Measurements from ENCODE around the gene ZKSCAN4. TPM values are rescaled to one million over a fixed set of nuclear protein-coding genes. Genes with fewer than 3 reads are reported as not detected.

Gene ZKSCAN4
- 1 to 10 TPM; 3.5 to 3.6 TPM for total RNA-seq

- ATAC-seq: peak; percentile 81
- POLR2A ChIA-PET: interaction anchor here (0.6 to 1.6 kb wide), 5 partner anchors 12 to 1662 kb away, joined by 3 to 8 read pairs (median 4); partner anchors contain the start of gene ZSCAN26
- Mint-ChIP-seq H3K27ac (peak within 1 kb of the TSS; percentile 87), H3K36me3 (ENCODE audit: low read depth) (peaks cover 4% of the 10 kb centered on the region), H3K4me1 (ENCODE audit: low read depth) (peaks cover 28% of the 10 kb centered on the region), H3K27me3 (no peaks in the 10 kb centered on the region), H3K4me3 (peak within 1 kb of the TSS; percentile 99), H3K9me3 (no peaks in the 10 kb centered on the region)
- CTCF ChIA-PET: interaction anchor here (0.8 to 2.8 kb wide), 6 partner anchors 14 to 126 kb away, joined by 3 to 11 read pairs (median 6); partner anchors contain the start of gene ZKSCAN8
- no peak for TF ChIP-seq CTCF (IDR thresholded peaks at IDR 0.05)
- intact Hi-C loops (cut with micrococcal nuclease): loop anchor here (10.0 kb wide), 1 partner anchor 117 kb away; no protein-coding TSS in a partner anchor
- peak; percentile 88 for DNase-seq
Measured at GRCh38 chr6:28252009-28252975, at the start of gene ZKSCAN4. ZKSCAN4 (minus strand) TSS chr6:28252269; CDS start chr6:28251980, 289 bp downstream.

- ChIA-PET CTCF (no interaction called here), POLR2A (no interaction called here)
- Mint-ChIP-seq H3K4me3 (no peak overlapping the region), H3K4me1 (ENCODE audit: low read depth) (no peaks in the 10 kb centered on the region), H3K36me3 (ENCODE audit: low read depth) (peaks cover 14% of the 10 kb centered on the region), H3K27me3 (no peaks in the 10 kb centered on the region), H3K27ac (no peak overlapping the region), H3K9me3 (no peaks in the 10 kb centered on the region)
- intact Hi-C loops (cut with micrococcal nuclease): no loop called here
- ATAC-seq (no peak), DNase-seq (no peak)
- no peak for TF ChIP-seq CTCF (IDR thresholded peaks at IDR 0.05)
Measured at GRCh38 chr6:28296520-28297060, 44.5 kb upstream of the ZKSCAN4 start.

- CTCF ChIA-PET: no interaction called here
- no peak for ATAC-seq
- no peak for TF ChIP-seq CTCF (IDR thresholded peaks at IDR 0.05)
- Mint-ChIP-seq H3K4me1 (ENCODE audit: low read depth) (no peaks in the 10 kb centered on the region), H3K9me3 (no peaks in the 10 kb centered on the region), H3K36me3 (ENCODE audit: low read depth) (peaks cover 5% of the 10 kb centered on the region), H3K4me3 (no peak overlapping the region), H3K27ac (no peak overlapping the region), H3K27me3 (no peaks in the 10 kb centered on the region)
- no peak for DNase-seq
- POLR2A ChIA-PET: no interaction called here
- intact Hi-C loops (cut with micrococcal nuclease): no loop called here
Measured at GRCh38 chr6:28295326-28295725, 43.3 kb upstream of the ZKSCAN4 start.

- Mint-ChIP-seq H3K27ac (no peak overlapping the region), H3K36me3 (ENCODE audit: low read depth) (peaks cover 6% of the 10 kb centered on the region), H3K9me3 (no peaks in the 10 kb centered on the region), H3K27me3 (no peaks in the 10 kb centered on the region), H3K4me1 (ENCODE audit: low read depth) (no peaks in the 10 kb centered on the region), H3K4me3 (no peak overlapping the region)
- no peak for TF ChIP-seq CTCF (IDR thresholded peaks at IDR 0.05)
- DNase-seq: no peak
- ATAC-seq: no peak
- ChIA-PET CTCF (no interaction called here), POLR2A (no interaction called here)
- intact Hi-C loops (cut with micrococcal nuclease): no loop called here
Measured at GRCh38 chr6:28291573-28291972, 39.5 kb upstream of the ZKSCAN4 start.
